Fibroblast of lung (primary cell): ENCODE results near the gene TPST2. TPM values are rescaled to one million over a fixed set of nuclear protein-coding genes. Genes with fewer than 3 reads are reported as not detected.

Experiments used
- DNase-seq, 2 donors: peaks; one replicate each; pipeline versions ENCODE4 v3.0.0 to v3.0.0-alpha.2; 2010; ENCODE audit warnings: low read depth in 2 of 2
- H2AFZ ChIP-seq: 2 replicates; pipeline ENCODE4 v1.5.1; 2012; ENCODE audit warnings: low read length, control low read depth, inconsistent platforms
- H3K27ac ChIP-seq: 2 replicates; pipeline ENCODE4 v1.5.1; 2011; ENCODE audit warnings: low read length, control low read depth; ENCODE audit not compliant: insufficient read depth
- H3K27me3 ChIP-seq: 2 replicates; pipeline ENCODE4 v1.5.1; 2011; ENCODE audit warnings: mild to moderate bottlenecking, low read length; ENCODE audit not compliant: control insufficient read depth, insufficient read depth
- H3K36me3 ChIP-seq: 2 replicates; pipeline ENCODE4 v1.5.1; 2011; ENCODE audit warnings: low read length; ENCODE audit not compliant: control insufficient read depth, insufficient read depth
- H3K4me1 ChIP-seq: 2 replicates; pipeline ENCODE4 v1.5.1; 2011; ENCODE audit warnings: low read length; ENCODE audit not compliant: control insufficient read depth, insufficient read depth; ENCODE audit errors: extremely low read depth
- H3K4me2 ChIP-seq: 2 replicates; pipeline ENCODE4 v1.5.1; 2011; ENCODE audit warnings: low read length, control low read depth; ENCODE audit not compliant: insufficient read depth; ENCODE audit errors: extremely low read depth
- H3K4me3 ChIP-seq, 4 experiments: fragments of 200-600 bp in 1 of 4; sonication (generic) in 1 of 4; replicated peaks in 1 of 4; 2 replicates each; pipeline ENCODE4 v1.5.1; 2011 to 2016; ENCODE audit warnings: low read length in 4 of 4, low read depth in 3 of 4, mild to moderate bottlenecking in 3 of 4, control low read depth in 2 of 4, inconsistent platforms in 1 of 4, mixed read lengths in 1 of 4; ENCODE audit not compliant: insufficient read depth in 1 of 4; ENCODE audit errors: control extremely low read depth in 1 of 4
- H3K79me2 ChIP-seq: 2 replicates; pipeline ENCODE4 v1.5.1; 2012; ENCODE audit warnings: mild to moderate bottlenecking, low read length, inconsistent platforms; ENCODE audit not compliant: control insufficient read depth, insufficient read depth
- H3K9ac ChIP-seq: 2 replicates; pipeline ENCODE4 v1.5.1; 2011; ENCODE audit warnings: mild to moderate bottlenecking, low read length, control low read depth; ENCODE audit not compliant: insufficient read depth
- H3K9me3 ChIP-seq: 2 replicates; pipeline ENCODE4 v1.5.1; 2012; ENCODE audit warnings: low read depth, low read length; ENCODE audit not compliant: control insufficient read depth, insufficient read depth
- H4K20me1 ChIP-seq: 2 replicates; pipeline ENCODE4 v1.5.1; 2011; ENCODE audit warnings: low read length; ENCODE audit not compliant: control insufficient read depth, insufficient read depth; ENCODE audit errors: extremely low read depth
- EZH2 ChIP-seq: IDR thresholded peaks from 2 replicates; pipeline ENCODE4 v1.5.1; 2012; ENCODE audit warnings: low read length, control low read depth, mild to moderate bottlenecking; ENCODE audit errors: missing control alignments
- polyA plus RNA-seq, 2 donors: library from polyadenylated mRNA; depleted of rRNA in 1 of 2; stranded (reverse) in 1 of 2; unstranded in 1 of 2; fragments of >200 nt; gene quantifications; 2 replicates each; pipeline ENCODE4 v1.2.1, GENCODE V29; 2011 to 2012; ENCODE audit warnings: missing spikeins in 1 of 2
- total RNA-seq: library from RNA; depleted of rRNA; stranded (reverse); fragments of >200 nt; gene quantifications from 2 replicates; pipeline ENCODE4 v1.2.1, GENCODE V29; 2014
- TF ChIP-seq, protein P1 (sequence below), 2 donors: IDR thresholded peaks in 1 of 2; conservative IDR thresholded peaks in 1 of 2; 1 replicate in 1 of 2; 2 replicates in 1 of 2; pipeline ENCODE4 v1.5.1; 2011 to 2012; ENCODE audit warnings: low read length in 2 of 2, control low read depth in 1 of 2, inconsistent platforms in 1 of 2, low read depth in 1 of 2, mild to moderate bottlenecking in 1 of 2

TPST2 gene
- total and polyA plus RNA-seq, 2 donors (not counting 1 experiment from before 2014, with no cell fraction given) = 32.5 to 35.0 TPM

DNA sequence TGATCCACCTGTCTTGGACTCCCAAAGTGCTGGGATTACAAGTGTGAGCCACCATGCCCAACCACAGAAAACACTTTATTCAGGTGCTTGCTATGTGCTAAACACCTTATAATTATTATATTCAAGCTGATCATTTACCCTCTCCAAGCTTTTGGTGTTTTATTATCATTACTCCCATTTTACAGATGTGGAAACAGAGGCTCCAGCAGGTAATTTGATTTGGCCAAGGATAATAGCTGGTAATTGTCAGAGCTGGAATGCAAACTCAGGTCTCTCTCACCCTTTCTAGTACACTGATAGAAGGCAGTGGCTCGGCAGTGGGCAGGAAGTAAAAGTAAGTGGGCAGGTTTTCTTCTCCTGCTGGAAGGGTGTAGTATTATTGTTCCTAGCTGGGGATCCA is 3.8 kb upstream of the TPST2 start:
- peaks cover 6% of the 10 kb centered on the region for H3K79me2 ChIP-seq
- peaks cover 8% of the 10 kb centered on the region for H3K27me3 ChIP-seq
- H3K36me3 ChIP-seq = no peaks in the 10 kb centered on the region
- H4K20me1 ChIP-seq = no peaks in the 10 kb centered on the region
- no peak overlapping the region for H3K27ac ChIP-seq
- no peaks in the 10 kb centered on the region for H3K9me3 ChIP-seq
- no peak overlapping the region for H2AFZ ChIP-seq
- no peak overlapping the region for H3K4me3 ChIP-seq
- TF ChIP-seq, protein P1, sequence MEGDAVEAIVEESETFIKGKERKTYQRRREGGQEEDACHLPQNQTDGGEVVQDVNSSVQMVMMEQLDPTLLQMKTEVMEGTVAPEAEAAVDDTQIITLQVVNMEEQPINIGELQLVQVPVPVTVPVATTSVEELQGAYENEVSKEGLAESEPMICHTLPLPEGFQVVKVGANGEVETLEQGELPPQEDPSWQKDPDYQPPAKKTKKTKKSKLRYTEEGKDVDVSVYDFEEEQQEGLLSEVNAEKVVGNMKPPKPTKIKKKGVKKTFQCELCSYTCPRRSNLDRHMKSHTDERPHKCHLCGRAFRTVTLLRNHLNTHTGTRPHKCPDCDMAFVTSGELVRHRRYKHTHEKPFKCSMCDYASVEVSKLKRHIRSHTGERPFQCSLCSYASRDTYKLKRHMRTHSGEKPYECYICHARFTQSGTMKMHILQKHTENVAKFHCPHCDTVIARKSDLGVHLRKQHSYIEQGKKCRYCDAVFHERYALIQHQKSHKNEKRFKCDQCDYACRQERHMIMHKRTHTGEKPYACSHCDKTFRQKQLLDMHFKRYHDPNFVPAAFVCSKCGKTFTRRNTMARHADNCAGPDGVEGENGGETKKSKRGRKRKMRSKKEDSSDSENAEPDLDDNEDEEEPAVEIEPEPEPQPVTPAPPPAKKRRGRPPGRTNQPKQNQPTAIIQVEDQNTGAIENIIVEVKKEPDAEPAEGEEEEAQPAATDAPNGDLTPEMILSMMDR (conservative IDR thresholded peaks at IDR 0.05 in 1 of 2, IDR thresholded peaks at IDR 0.05 in 1 of 2; ENCODE audit: low read depth in 1 of 2, low read length in 2 of 2) = no peak
- TF ChIP-seq EZH2 = no peak
- DNase-seq = no peak
- peaks cover 5% of the 10 kb centered on the region for H3K4me1 ChIP-seq
- H3K4me2 ChIP-seq = no peak overlapping the region
- H3K9ac ChIP-seq = no peak overlapping the region

- no peak for DNase-seq
- H3K4me3 ChIP-seq = no peak overlapping the region
- H3K27ac ChIP-seq = no peak overlapping the region
- no peak overlapping the region for H3K4me2 ChIP-seq
- no peak overlapping the region for H3K9ac ChIP-seq
- H3K9me3 ChIP-seq = no peaks in the 10 kb centered on the region
- H3K27me3 ChIP-seq = peaks cover 8% of the 10 kb centered on the region
- no peak for TF ChIP-seq EZH2
- TF ChIP-seq, protein P1 (conservative IDR thresholded peaks at IDR 0.05 in 1 of 2, IDR thresholded peaks at IDR 0.05 in 1 of 2; ENCODE audit: low read depth in 1 of 2, low read length in 2 of 2) = no peak
- no peak overlapping the region for H2AFZ ChIP-seq
- H3K79me2 ChIP-seq = peaks cover 10% of the 10 kb centered on the region
- H3K36me3 ChIP-seq = no peaks in the 10 kb centered on the region
- peaks cover 5% of the 10 kb centered on the region for H3K4me1 ChIP-seq
- no peaks in the 10 kb centered on the region for H4K20me1 ChIP-seq
Observed at GRCh38 chr22:26592421-26592891, 2.5 kb upstream of the TPST2 start.

DNA sequence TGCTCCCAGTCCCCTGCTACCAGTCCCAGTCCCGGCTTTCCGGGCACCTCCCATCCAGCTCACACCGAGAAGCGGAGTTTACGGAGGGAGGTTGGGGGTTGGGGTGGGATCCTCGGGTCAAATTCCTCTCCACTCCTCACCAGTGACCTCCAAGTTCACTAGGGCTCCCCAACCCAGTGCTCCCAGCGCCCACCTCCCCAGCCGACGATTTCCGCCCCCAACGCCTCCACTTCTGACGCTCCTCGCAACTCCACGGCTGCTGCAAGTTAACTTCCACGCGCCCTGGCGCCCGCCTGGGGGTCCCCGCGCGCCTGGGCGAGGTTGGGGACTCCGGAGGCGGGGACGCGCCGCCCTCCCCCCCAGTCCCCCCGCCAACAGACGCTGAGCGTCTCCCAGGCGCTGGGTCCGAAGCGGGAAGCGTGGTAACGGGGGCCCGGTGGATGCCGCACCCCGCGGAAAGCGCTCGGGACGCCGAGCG is 526 bp downstream of the TPST2 start:
- Histone ChIP-seq H3K9me3 (no peaks in the 10 kb centered on the region), H2AFZ (peak overlapping the region; percentile 30), H3K4me2 (peak overlapping the region; percentile 95), H3K27me3 (no peaks in the 10 kb centered on the region), H3K27ac (peak overlapping the region; percentile 68), H4K20me1 (no peaks in the 10 kb centered on the region), H3K36me3 (no peaks in the 10 kb centered on the region), H3K4me3 (peak overlapping the region; percentile 69 to 90 (median 74)), H3K4me1 (peaks cover 15% of the 10 kb centered on the region), H3K79me2 (peaks cover 10% of the 10 kb centered on the region), H3K9ac (peak overlapping the region; percentile 86)
- DNase-seq = peak in 1 of 2 donors; percentile 29
- TF ChIP-seq, protein P1 (conservative IDR thresholded peaks at IDR 0.05 in 1 of 2, IDR thresholded peaks at IDR 0.05 in 1 of 2; ENCODE audit: low read depth in 1 of 2, low read length in 2 of 2) = no peak
